Loucy (cell line): ENCODE results near the gene PDE8A.
"Not testable (repeated sequence)": the region's sequence is repeated elsewhere in the genome, so short reads cannot be mapped to it uniquely, and the experiment has no call there.

ENCODE experiments used
- CTCF ChIP-seq: fragments of 200-600 bp; sonication (generic); conservative IDR thresholded peaks from 2 replicates; pipeline ENCODE4 v1.5.1; 2014; ENCODE audit warnings: mild to moderate bottlenecking, antibody characterized with exemption, low read length
- EZH2phosphoT487 ChIP-seq: fragments of 200-600 bp; IDR thresholded peaks from 2 replicates; pipeline ENCODE4 v1.6.1; 2018; ENCODE audit warnings: antibody characterized with exemption, mild to moderate bottlenecking, moderate library complexity, borderline replicate concordance

- not testable (repeated sequence) for TF ChIP-seq CTCF, EZH2phosphoT487
Observed at GRCh38 chr15:84997214-84997613, 15.6 kb downstream of the PDE8A start.
